Coronary artery (tissue), 2 donors: ENCODE results near the gene FANCM.

ENCODE experiments used
- DNase-seq: peaks from one replicate; pipeline ENCODE4 v3.0.0-alpha.2; 2017; ENCODE audit warnings: low spot score
- H3K27ac ChIP-seq, 2 donors: fragments of 200-600 bp; sonication (generic); one replicate each; pipeline ENCODE4 v1.5.1; 2016 to 2019
- H3K4me3 ChIP-seq: fragments of 200-600 bp; sonication (generic); 2 replicates; pipeline ENCODE4 v1.5.1; 2016; ENCODE audit warnings: mild to moderate bottlenecking, moderate library complexity
- TF ChIP-seq, protein P1 (sequence below): fragments of 200-600 bp; sonication (generic); IDR thresholded peaks from one replicate; pipeline ENCODE4 v1.5.1; 2019; ENCODE audit warnings: antibody characterized with exemption

The FANCM gene

GRCh38 chr14:45249856-45250575, 114.3 kb downstream of the FANCM start:
- Histone ChIP-seq H3K4me3 (no peak overlapping the region), H3K27ac (peak overlapping the region in 1 of 2 donors; percentile 50)
- TF ChIP-seq, protein P1, sequence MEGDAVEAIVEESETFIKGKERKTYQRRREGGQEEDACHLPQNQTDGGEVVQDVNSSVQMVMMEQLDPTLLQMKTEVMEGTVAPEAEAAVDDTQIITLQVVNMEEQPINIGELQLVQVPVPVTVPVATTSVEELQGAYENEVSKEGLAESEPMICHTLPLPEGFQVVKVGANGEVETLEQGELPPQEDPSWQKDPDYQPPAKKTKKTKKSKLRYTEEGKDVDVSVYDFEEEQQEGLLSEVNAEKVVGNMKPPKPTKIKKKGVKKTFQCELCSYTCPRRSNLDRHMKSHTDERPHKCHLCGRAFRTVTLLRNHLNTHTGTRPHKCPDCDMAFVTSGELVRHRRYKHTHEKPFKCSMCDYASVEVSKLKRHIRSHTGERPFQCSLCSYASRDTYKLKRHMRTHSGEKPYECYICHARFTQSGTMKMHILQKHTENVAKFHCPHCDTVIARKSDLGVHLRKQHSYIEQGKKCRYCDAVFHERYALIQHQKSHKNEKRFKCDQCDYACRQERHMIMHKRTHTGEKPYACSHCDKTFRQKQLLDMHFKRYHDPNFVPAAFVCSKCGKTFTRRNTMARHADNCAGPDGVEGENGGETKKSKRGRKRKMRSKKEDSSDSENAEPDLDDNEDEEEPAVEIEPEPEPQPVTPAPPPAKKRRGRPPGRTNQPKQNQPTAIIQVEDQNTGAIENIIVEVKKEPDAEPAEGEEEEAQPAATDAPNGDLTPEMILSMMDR: no peak
- DNase-seq: no peak
